ENCODE measurements around the gene ARL2BP. TPM values are rescaled to one million over a fixed set of nuclear protein-coding genes. Genes with fewer than 3 reads are reported as not detected.

Gene ARL2BP
- 76.6 to 82.0 TPM (median 78.7 TPM) in 5 replicates for total RNA-seq (2022; extraction: Qiagen RNA extraction)

GRCh38 chr16:57244767-57245471 is at the start of gene ARL2BP:
TSS of gene ARL2BP (plus strand) at chr16:57245259. CDS start at chr16:57245368, 109 bp downstream.

DNA sequence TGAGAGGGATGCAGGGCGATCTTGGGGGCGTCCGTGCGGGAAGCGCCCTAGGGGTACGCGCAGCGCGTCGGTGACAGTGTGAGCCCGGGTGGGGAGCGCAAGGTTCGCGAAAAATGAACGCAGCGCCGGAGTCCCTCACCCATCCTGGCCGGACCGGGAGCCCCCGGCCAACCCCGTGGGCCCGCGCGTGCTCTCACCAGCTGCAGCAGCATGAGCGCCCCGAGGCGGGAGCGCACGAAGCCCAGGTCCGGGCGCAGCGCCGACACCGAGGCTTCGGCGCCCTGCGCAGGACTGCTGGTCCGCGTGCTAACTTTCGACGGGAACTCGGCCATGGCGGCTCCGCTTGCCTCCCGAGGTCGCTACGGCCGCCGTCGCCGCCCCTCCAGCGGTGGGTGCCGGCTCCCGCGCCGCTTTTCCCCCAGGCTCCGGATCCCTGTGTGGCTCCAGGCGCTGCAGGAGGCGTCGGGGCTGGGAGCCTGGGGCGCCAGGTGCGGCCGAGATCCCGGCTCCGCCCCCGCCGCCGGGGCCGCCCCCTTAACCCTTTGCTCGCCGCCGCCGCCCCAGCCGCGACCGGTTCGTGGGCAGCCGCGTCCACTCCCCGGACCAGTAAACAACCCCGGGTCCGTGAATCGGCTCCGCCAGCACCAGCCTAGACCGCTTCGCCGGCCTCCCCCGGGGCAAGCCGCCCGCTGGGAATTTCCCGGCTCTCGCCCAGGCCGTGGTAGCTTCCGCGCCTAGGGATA is 39.3 kb downstream of the ARL2BP start, which contains the start of gene PLLP:
PLLP (minus strand) TSS at position 464 of the 743 bp plus-strand sequence; CDS start at position 332, 132 bp downstream.

Other genes starting within 250 kb of the ARL2BP start
- 38.7 to 49.8 TPM (median 45.1 TPM) in 5 replicates for gene CPNE2, start 152.7 kb upstream of the ARL2BP start, total RNA-seq (2022; extraction: Qiagen RNA extraction)
- 82.1 to 108 TPM (median 91.0 TPM) in 5 replicates for gene PSME3IP1, start 59.2 kb upstream of the ARL2BP start, total RNA-seq (2022; extraction: Qiagen RNA extraction)
- 33.0 to 47.7 TPM (median 37.2 TPM) in 5 replicates for gene RSPRY1, start 58.9 kb upstream of the ARL2BP start, total RNA-seq (2022; extraction: Qiagen RNA extraction)
- 1.4 to 1.7 TPM (median 1.6 TPM) in 5 replicates for gene PLLP, start 39.4 kb downstream of the ARL2BP start, total RNA-seq (2022; extraction: Qiagen RNA extraction)
- 0.05 to 0.07 TPM (median 0.05 TPM) in 4 of 5 replicates, not detected in the other for gene CCL22, start 113.5 kb downstream of the ARL2BP start, total RNA-seq (2022; extraction: Qiagen RNA extraction)
- 0.06 to 0.11 TPM (median 0.08 TPM) in 5 replicates for gene CX3CL1, start 127.2 kb downstream of the ARL2BP start, total RNA-seq (2022; extraction: Qiagen RNA extraction)
- gene CCL17, start 159.5 kb downstream of the ARL2BP start, total RNA-seq (2022; extraction: Qiagen RNA extraction), result not detected in 5 replicates
- gene CIAPIN1, start 202.1 kb downstream of the ARL2BP start, total RNA-seq (2022; extraction: Qiagen RNA extraction), result 70.7 to 96.2 TPM (median 72.4 TPM) in 5 replicates
- gene COQ9, start 202.2 kb downstream of the ARL2BP start, total RNA-seq (2022; extraction: Qiagen RNA extraction), result 40.3 to 51.4 TPM (median 49.7 TPM) in 5 replicates
- gene POLR2C, start 217.4 kb downstream of the ARL2BP start, total RNA-seq (2022; extraction: Qiagen RNA extraction), result 105 to 193 TPM (median 108 TPM) in 5 replicates
- gene DOK4, start 241.2 kb downstream of the ARL2BP start, total RNA-seq (2022; extraction: Qiagen RNA extraction), result 29.0 to 38.7 TPM (median 36.9 TPM) in 5 replicates

Measured in A549 treated with AZD2906 at 1 μM for 4 hours (cell line).